Esophagus muscularis mucosa (tissue), 4 donors: ENCODE results near the gene FBXW5. TPM values are rescaled to one million over a fixed set of nuclear protein-coding genes. Genes with fewer than 3 reads are reported as not detected.

ENCODE experiments used
- DNase-seq: peaks from one replicate; pipeline ENCODE4 v3.0.0-alpha.2; 2017; ENCODE audit errors: extremely low spot score
- H3K27ac ChIP-seq, 4 donors: fragments of 200-600 bp; sonication (generic); replicated peaks in 1 of 4; 1 replicate in 3 of 4; 2 replicates in 1 of 4; pipeline ENCODE4 v1.5.1; 2016 to 2019; ENCODE audit warnings: mild to moderate bottlenecking in 1 of 4
- H3K27me3 ChIP-seq, 4 donors: fragments of 200-600 bp; sonication (generic); one replicate each; pipeline versions ENCODE4 v1.5.1 to v1.6.0; 2016 to 2019
- H3K36me3 ChIP-seq, 4 donors: fragments of 200-600 bp; sonication (generic); one replicate each; pipeline ENCODE4 v1.5.1; 2016 to 2019
- H3K4me1 ChIP-seq, 4 donors: fragments of 200-600 bp; sonication (generic); one replicate each; pipeline ENCODE4 v1.5.1; 2016 to 2019
- H3K4me3 ChIP-seq, 4 donors: fragments of 200-600 bp; sonication (generic); 1 replicate in 2 of 4; 2 replicates in 2 of 4; pipeline ENCODE4 v1.5.1; 2016 to 2019; ENCODE audit warnings: mild to moderate bottlenecking in 4 of 4, moderate library complexity in 1 of 4
- H3K9me3 ChIP-seq, 4 donors: fragments of 200-600 bp; sonication (generic); 1 replicate in 3 of 4; 2 replicates in 1 of 4; pipeline ENCODE4 v1.5.1; 2016 to 2019
- EP300 ChIP-seq: sonication (generic); formaldehyde crosslinking; IDR thresholded peaks from one replicate; pipeline ENCODE4 v1.6.1; 2017; ENCODE audit warnings: antibody characterized with exemption
- POLR2A ChIP-seq: fragments of 450-650 bp; IDR thresholded peaks from one replicate; pipeline ENCODE4 v1.6.1; 2017; ENCODE audit warnings: antibody characterized with exemption, moderate library complexity, mild to moderate bottlenecking, low read depth
- POLR2AphosphoS5 ChIP-seq, 2 donors: sonication (generic); formaldehyde crosslinking; IDR thresholded peaks; one replicate each; pipeline ENCODE4 v1.6.1; 2017; ENCODE audit warnings: antibody characterized with exemption in 2 of 2
- WGBS: methylation state at CpG from one replicate; pipeline ENCODE4 v1.1.5; 2018; 5-methylcytosine and 5-hydroxymethylcytosine counted together
- intact Hi-C: fragments of 100-400 bp; cut with DNase I; formaldehyde crosslinking; loops from one replicate; pipeline ENCODE4 v1.15.1; 2023
- total RNA-seq, 4 donors: library from RNA; depleted of rRNA; stranded (reverse); fragments of >200 nt; gene quantifications; one replicate each; pipeline versions ENCODE4 v1.1.0 to v1.2.1, GENCODE V29; 2016
- TF ChIP-seq, protein P1 (sequence below), 3 experiments: fragments of 200-600 bp in 2 of 3; fragments of 450-650 bp in 1 of 3; sonication (generic) in 2 of 3; IDR thresholded peaks; one replicate each; pipeline ENCODE4 v1.5.1; 2017 to 2019; ENCODE audit warnings: antibody characterized with exemption in 3 of 3, mild to moderate bottlenecking in 2 of 3, moderate library complexity in 1 of 3

Gene FBXW5
- total RNA-seq, 4 donors from 2014 or later = 238 to 303 (median 267) TPM

DNA sequence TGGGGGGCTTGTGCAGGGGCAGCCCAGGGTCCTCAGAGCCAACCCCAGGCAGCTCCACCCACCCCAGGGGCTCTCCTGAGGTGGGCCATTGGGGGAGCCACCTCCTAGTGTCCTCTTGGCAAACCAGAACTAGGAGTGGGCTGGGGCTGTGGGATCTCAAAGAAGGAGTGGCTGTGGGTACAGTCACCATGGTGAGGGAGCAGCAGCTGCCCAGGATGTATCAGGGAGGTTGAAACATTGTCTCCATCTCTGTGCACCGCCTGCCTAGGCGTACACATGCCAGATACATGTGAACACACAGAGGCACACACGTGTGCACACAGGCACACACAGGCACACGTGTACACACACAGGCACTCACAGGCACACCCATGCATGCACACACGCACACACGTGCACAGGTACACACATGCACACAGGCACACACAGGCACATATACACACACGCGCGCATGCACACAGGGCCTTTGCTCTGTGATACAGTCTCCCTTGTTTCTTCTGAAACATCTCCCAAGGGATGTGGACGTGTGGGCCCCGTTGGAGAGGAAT is 18.2 kb upstream of the FBXW5 start:
- intact Hi-C loops = no loop called here
- H3K27ac ChIP-seq = no peak overlapping the region
- WGBS = 93% methylated on average over 6 of the region's 11 CpGs
- no peaks in the 10 kb centered on the region for H3K36me3 ChIP-seq
- no peak overlapping the region for H3K4me3 ChIP-seq
- peaks cover 10 to 25% (median 20%) of the 10 kb centered on the region in 4 donors for H3K4me1 ChIP-seq
- TF ChIP-seq POLR2AphosphoS5 (IDR thresholded peaks at IDR 0.05) (no peak), EP300 (no peak)
- peaks cover 0 to 38% (median 0%) of the 10 kb centered on the region in 4 donors for H3K27me3 ChIP-seq
- no peak for DNase-seq
- no peaks in the 10 kb centered on the region for H3K9me3 ChIP-seq

DNA sequence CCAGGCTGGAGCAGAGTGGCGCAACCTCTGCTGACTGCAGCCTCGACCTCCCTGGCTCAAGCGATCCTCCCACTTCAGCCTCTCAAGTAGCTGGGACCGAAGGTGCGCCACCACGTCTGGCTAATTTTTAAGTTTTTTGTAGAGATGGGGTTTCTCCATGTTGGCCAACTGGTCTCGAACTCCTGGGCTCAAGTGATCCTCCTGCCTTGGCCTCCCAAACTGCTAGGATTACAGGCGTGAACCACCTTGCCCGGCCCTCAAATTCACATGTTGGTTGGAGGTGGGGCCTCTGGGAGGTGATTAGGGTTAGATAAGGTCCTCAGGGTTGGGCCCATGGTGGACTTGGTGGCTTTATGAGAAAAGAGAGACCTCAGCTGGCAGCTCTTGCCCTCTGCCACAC is 17.6 kb upstream of the FBXW5 start:
- TF ChIP-seq POLR2A (no peak), POLR2AphosphoS5 (IDR thresholded peaks at IDR 0.05) (no peak), EP300 (no peak)
- TF ChIP-seq, protein P1, sequence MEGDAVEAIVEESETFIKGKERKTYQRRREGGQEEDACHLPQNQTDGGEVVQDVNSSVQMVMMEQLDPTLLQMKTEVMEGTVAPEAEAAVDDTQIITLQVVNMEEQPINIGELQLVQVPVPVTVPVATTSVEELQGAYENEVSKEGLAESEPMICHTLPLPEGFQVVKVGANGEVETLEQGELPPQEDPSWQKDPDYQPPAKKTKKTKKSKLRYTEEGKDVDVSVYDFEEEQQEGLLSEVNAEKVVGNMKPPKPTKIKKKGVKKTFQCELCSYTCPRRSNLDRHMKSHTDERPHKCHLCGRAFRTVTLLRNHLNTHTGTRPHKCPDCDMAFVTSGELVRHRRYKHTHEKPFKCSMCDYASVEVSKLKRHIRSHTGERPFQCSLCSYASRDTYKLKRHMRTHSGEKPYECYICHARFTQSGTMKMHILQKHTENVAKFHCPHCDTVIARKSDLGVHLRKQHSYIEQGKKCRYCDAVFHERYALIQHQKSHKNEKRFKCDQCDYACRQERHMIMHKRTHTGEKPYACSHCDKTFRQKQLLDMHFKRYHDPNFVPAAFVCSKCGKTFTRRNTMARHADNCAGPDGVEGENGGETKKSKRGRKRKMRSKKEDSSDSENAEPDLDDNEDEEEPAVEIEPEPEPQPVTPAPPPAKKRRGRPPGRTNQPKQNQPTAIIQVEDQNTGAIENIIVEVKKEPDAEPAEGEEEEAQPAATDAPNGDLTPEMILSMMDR (IDR thresholded peaks at IDR 0.05) = no peak
- intact Hi-C loops = no loop called here
- H3K4me1 ChIP-seq = peaks cover 10 to 25% (median 20%) of the 10 kb centered on the region in 4 donors
- WGBS = 93% methylated on average over 9 of the region's 9 CpGs
- H3K27me3 ChIP-seq = peaks cover 0 to 38% (median 0%) of the 10 kb centered on the region in 4 donors
- H3K27ac ChIP-seq = no peak overlapping the region
- no peaks in the 10 kb centered on the region for H3K36me3 ChIP-seq
- no peaks in the 10 kb centered on the region for H3K9me3 ChIP-seq
- H3K4me3 ChIP-seq = no peak overlapping the region
- no peak for DNase-seq

DNA sequence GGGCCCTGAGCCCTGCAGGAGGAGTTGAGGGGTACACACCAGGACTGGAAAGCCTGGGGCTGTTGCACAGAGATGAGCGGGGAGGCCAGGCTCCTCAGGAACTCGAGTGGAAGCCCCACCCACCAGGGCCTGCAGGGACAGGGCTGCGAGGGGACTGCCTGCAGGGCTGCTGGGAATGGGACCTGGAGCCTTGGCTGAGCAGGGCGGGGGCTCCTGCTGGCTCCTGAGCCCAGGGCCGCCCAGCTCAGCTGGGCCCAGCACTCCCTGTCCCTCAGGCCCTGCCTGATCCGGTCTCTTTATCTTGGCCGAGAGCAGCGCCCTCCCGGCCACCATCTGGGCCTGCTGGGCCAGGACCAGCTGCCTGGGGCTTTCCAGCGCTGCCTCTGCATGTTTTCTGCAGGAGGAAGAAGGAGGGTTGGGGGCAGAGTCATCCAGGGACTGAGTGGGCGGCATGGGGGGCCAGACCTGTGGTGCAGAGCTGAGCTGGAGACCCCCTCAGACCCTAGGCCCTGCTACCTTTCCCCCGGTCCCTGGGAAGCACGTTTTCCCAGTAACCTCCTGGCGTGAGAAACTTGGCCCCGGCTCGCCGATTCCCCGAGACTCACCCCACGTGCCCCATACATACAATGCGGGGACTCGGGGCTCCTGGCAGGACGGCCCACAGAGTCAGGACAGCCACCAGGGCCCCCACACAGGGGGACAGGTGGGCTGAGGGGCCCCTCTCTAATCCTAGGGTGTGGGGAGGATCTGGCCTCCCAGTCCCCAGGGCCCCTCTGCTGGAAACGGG is 16.9 kb upstream of the FBXW5 start:
- TF ChIP-seq POLR2AphosphoS5 (IDR thresholded peaks at IDR 0.05) (no peak), EP300 (no peak), POLR2A (no peak)
- TF ChIP-seq, protein P1 (IDR thresholded peaks at IDR 0.05) = no peak
- no peak for DNase-seq
- WGBS = 78% methylated on average over 11 of the region's 23 CpGs
- Histone ChIP-seq H3K27ac (no peak overlapping the region), H3K4me3 (no peak overlapping the region), H3K27me3 (peaks cover 0 to 38% (median 0%) of the 10 kb centered on the region in 4 donors), H3K4me1 (peaks cover 10 to 24% (median 20%) of the 10 kb centered on the region in 4 donors), H3K36me3 (no peaks in the 10 kb centered on the region), H3K9me3 (no peaks in the 10 kb centered on the region)
- intact Hi-C loops = no loop called here

DNA sequence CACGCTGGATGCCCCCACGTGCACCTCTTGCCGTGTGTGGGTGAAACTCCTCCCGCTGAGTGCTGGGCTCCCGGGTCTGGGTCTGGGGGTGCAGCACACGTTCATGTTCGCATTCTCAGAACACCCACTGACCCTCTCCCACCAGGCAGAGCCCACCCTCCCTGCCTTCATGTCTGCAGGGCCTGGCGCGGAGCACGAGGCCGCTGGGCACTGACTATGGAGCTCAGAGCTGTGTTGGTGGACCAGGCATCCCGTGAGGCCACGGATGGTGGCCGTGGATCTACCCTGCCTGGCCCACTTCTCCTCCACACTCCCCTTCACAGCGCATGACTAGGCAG is 16.4 kb upstream of the FBXW5 start:
- no peak overlapping the region for H3K27ac ChIP-seq
- intact Hi-C loops = no loop called here
- no peak for TF ChIP-seq POLR2AphosphoS5 (IDR thresholded peaks at IDR 0.05)
- TF ChIP-seq EP300 = no peak
- TF ChIP-seq, protein P1 (IDR thresholded peaks at IDR 0.05) = no peak
- no peak for TF ChIP-seq POLR2A

DNA sequence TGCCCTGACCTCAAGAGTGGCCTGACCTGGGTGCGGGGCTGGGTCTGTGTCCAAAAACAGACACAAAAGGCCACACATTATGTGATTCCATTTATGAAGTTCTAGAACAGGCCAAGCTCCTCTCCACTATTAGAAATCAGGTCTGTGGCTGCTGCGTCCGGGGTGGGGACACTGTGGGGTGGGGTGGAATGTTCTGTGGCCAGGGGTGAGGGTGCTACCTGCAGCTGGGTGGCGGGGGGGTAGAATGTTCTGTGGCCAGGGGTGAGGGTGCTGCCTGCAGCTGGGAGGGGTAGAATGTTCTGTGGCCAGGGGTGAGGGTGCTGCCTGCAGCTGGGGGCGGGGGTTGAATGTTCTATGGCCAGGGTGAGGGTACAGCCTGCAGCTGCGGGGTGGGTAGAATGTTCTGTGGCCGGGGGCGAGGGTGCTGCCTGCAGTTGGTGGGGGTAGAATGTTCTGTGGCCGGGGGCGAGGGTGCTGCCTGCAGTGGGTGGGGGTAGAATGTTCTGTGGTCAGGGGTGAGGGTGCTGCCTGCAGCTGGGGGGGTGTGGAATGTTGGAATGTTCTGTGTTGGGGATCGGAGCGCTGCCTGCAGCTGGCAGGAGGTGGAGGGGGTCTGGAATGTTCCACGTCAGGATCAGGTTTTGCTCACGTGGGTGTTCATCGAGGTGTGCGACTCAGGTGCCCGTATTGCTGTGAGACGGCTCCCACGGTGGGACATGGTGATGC is 15.8 kb upstream of the FBXW5 start:
- H3K27me3 ChIP-seq = peaks cover 0 to 27% (median 0%) of the 10 kb centered on the region in 4 donors
- no peaks in the 10 kb centered on the region for H3K9me3 ChIP-seq
- no peak for DNase-seq
- H3K27ac ChIP-seq = no peak overlapping the region
- H3K4me1 ChIP-seq = peaks cover 6 to 16% (median 12%) of the 10 kb centered on the region in 4 donors
- 83% methylated on average over 19 of the region's 19 CpGs for WGBS
- no peak overlapping the region for H3K4me3 ChIP-seq
- H3K36me3 ChIP-seq = no peaks in the 10 kb centered on the region
- intact Hi-C loops = no loop called here
- TF ChIP-seq, protein P1 (IDR thresholded peaks at IDR 0.05) = no peak
- no peak for TF ChIP-seq EP300

More for the DNA sequence above, 16.4 kb upstream of the FBXW5 start:
- H3K4me3 ChIP-seq = no peak overlapping the region
- H3K9me3 ChIP-seq = no peaks in the 10 kb centered on the region
- 81% methylated on average over 14 of the region's 15 CpGs for WGBS
- H3K4me1 ChIP-seq = peaks cover 6 to 19% (median 14%) of the 10 kb centered on the region in 4 donors
- DNase-seq = no peak
- H3K36me3 ChIP-seq = no peaks in the 10 kb centered on the region
- peaks cover 0 to 32% (median 0%) of the 10 kb centered on the region in 4 donors for H3K27me3 ChIP-seq
